ENCODE results near the gene ZNF217.
"Not testable (repeated sequence)": the region's sequence is repeated elsewhere in the genome, so short reads cannot be mapped to it uniquely, and the experiment has no call there.

The ZNF217 gene

DNA sequence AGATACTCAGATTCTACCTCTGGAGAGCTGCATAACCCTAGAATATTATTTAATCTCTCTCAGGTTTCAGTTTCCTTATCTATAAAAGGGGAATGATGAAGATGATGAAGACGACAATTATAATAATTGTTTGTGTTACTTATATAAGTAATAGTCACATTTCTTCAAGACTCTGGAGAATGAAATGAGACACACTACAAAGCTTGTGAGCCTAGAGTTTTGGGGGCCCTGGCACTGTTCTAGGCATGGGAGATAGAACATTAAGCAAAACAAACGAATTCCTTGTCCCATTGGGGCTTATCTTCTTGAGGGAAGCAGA is 5.4 kb upstream of the ZNF217 start:
- in situ Hi-C loops (cut with HindIII; ENCODE audit: low sequenced_read_pairs) = loop anchor here (5.0 kb wide), 1 partner anchor 93 kb away; no protein-coding TSS in a partner anchor

- in situ Hi-C loops (cut with HindIII; ENCODE audit: low sequenced_read_pairs) = loop anchor here (5.0 kb wide), 1 partner anchor 94 kb away; no protein-coding TSS in a partner anchor
Measured at GRCh38 chr20:53598140-53599043, 4.8 kb upstream of the ZNF217 start.

- in situ Hi-C loops (cut with HindIII; ENCODE audit: low sequenced_read_pairs) = loop anchor here (5.0 kb wide), 1 partner anchor 95 kb away; no protein-coding TSS in a partner anchor
Measured at GRCh38 chr20:53597521-53598120, 4.0 kb upstream of the ZNF217 start.

GRCh38 chr20:53597030-53597482 is 3.4 kb upstream of the ZNF217 start:
- in situ Hi-C loops (cut with HindIII; ENCODE audit: low sequenced_read_pairs) = loop anchor here (5.0 kb wide), 1 partner anchor 95 kb away; no protein-coding TSS in a partner anchor

DNA sequence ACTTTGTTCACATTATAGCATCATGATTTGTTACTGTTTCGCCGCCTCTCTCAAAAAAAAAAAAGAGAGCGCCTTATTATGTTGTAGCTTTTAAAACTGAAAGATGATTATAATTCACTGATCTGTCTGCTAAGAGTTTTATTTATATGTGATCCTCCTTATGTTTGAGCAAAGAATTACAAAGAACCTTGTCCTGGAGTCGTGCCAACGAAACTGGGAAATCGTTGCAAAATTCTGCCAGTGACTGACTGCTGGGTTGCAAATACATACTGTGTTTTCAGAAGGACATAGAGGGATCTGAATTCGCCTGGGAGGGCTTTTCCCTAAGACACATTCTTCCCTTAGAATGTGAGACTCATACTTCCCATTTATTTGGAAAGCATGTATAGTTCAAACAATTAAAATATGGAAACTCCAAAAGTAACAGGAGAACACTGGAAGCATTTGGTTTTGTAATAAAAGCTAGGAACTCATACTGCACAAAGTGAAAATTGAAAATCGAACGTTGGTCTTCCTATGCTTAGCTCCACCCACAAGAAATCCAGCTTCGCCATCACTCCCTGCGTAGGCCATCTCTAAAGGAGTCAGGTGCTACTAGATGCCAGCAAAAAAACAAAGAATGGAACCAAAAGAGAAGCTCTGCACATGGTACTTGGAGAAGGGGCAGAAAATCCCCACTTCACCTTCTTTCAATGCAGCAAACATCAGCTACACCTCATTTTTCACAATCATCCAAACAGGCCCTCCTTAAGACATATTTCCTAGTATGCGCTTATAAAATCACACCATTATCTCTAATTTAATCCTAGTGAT is 2.8 kb upstream of the ZNF217 start:
- in situ Hi-C loops (cut with HindIII; ENCODE audit: low sequenced_read_pairs) = loop anchor here (5.0 kb wide), 1 partner anchor 96 kb away; no protein-coding TSS in a partner anchor

GRCh38 chr20:53595742-53596141 is 2.1 kb upstream of the ZNF217 start:
- in situ Hi-C loops (cut with HindIII; ENCODE audit: low sequenced_read_pairs) = loop anchor here (5.0 kb wide), 1 partner anchor 97 kb away; no protein-coding TSS in a partner anchor

GRCh38 chr20:53595018-53595378 is 1.4 kb upstream of the ZNF217 start:
- in situ Hi-C loops (cut with HindIII; ENCODE audit: low sequenced_read_pairs) = loop anchor here (5.0 kb wide), 1 partner anchor 97 kb away; no protein-coding TSS in a partner anchor

GRCh38 chr20:53594068-53595017 is 704 bp upstream of the ZNF217 start:
- in situ Hi-C loops (cut with HindIII; ENCODE audit: low sequenced_read_pairs) = loop anchor here (5.0 kb wide), 1 partner anchor 98 kb away; no protein-coding TSS in a partner anchor

DNA sequence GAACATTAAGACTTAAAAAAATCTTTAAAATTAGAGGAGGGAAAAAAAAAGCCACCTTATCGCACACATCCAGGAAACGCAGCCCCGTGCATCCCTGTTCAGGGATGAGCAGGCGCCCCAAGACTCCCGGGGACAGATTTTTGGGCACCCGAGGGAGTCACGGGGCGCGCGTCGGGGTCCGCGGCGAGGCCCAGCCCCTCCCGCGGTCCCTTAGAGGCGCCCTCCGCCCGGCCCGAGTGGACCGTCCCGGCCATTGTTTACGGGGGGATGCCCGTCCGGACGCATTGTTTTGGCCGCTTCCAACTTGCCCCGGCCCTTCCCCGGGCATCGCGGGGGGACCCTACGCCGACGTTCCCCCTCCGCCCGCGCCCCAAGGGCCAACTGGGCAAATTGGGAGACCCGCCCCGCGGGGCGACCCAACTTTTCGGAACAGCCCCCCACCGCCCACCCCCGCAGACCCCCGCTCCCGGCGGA is 610 bp downstream of the ZNF217 start:
- in situ Hi-C loops (cut with HindIII; ENCODE audit: low sequenced_read_pairs) = no loop called here

- in situ Hi-C loops (cut with HindIII; ENCODE audit: low sequenced_read_pairs) = not testable (repeated sequence)
Measured at GRCh38 chr20:53592454-53592991, 1.1 kb downstream of the ZNF217 start.

DNA sequence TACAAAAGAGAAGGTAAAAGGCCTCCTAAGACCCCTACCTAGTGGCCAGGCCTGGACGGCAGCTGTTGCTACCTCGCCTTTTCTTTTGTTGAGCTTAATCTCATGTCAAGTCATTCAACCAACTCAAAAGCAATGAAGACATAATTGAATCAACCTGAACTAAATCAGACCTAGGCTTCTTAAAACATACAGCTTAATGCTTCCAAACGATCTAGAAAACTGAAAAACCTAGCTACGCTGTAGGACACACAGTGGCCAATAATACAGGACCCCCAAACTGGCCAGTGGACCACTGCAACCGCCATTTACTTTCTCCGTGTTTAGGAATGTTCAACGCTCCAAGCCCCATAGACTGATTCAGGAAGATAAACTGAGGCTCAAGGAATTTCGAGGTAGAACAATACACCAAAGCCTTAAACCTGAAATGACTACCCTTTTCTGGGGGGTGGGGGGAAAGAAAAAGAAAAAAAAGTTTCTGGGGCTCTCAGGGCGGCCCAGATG is 1.6 kb downstream of the ZNF217 start:
- in situ Hi-C loops (cut with HindIII; ENCODE audit: low sequenced_read_pairs) = not testable (repeated sequence)

DNA sequence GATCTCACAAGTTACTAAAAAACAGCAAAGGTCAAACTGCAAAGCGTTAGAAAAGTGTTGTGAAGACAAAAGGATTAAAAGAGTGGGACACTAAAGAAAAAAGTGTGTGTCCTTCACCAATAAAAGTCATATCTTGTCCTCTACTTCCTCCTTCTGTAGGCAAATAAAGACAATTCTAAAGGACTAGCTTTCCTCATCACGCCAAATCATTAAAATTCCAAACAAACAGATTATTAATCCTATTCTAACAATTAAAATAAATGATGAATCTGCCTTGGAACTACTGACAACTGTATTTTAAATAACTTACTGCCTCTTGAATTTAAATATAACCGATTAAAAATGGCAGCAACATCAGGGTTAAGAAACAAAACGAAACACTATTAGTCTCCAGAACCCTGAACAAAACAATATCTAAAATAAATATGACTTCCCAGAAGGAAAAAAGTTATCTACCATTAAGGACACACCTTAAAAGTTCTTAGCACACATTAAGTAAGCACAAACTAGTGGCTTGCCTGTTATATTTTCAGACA is 2.4 kb downstream of the ZNF217 start:
- in situ Hi-C loops (cut with HindIII; ENCODE audit: low sequenced_read_pairs) = not testable (repeated sequence)

- in situ Hi-C loops (cut with HindIII; ENCODE audit: low sequenced_read_pairs) = not testable (repeated sequence)
Measured at GRCh38 chr20:53590608-53591007, 3.0 kb downstream of the ZNF217 start.

- in situ Hi-C loops (cut with HindIII; ENCODE audit: low sequenced_read_pairs) = not testable (repeated sequence)
Measured at GRCh38 chr20:53590122-53590521, 3.5 kb downstream of the ZNF217 start.

DNA sequence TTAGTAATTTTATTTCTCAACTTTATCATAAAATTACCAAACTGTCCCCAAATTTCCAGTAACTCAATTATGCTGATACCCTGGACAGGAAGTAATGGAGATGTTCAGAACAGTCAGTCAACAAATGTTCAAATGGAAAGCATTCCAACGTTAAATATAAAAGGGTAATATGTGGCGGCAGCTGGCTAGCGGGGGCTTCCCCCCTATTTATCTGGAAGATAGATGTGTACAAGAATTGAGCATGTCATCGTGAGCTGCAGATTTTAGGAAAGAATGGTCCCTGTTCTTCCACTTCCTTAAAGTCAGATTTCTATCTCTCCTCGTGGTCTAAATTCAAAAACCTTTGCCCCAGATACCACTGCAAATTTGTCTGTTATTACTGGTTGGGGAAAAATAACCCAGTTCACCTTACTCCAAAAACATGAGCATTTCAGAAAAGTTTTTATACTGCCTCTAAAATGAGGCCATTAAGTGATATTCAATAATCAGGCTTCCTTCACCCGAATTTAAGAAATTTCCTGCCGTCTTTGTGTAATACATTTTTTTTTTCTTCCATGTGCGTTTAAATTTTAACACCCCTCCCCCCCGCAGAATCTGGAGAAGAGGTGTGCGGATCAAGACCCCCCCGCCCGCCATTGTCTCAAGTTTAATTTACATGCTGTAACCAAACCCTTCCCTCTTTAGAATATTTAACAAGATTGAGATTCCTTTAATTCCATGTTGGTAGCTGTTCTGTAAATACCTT is 4.1 kb downstream of the ZNF217 start:
- in situ Hi-C loops (cut with HindIII; ENCODE audit: low sequenced_read_pairs) = not testable (repeated sequence)

GRCh38 chr20:53587157-53587703 is 6.4 kb downstream of the ZNF217 start:
- in situ Hi-C loops (cut with HindIII; ENCODE audit: low sequenced_read_pairs) = not testable (repeated sequence)

DNA sequence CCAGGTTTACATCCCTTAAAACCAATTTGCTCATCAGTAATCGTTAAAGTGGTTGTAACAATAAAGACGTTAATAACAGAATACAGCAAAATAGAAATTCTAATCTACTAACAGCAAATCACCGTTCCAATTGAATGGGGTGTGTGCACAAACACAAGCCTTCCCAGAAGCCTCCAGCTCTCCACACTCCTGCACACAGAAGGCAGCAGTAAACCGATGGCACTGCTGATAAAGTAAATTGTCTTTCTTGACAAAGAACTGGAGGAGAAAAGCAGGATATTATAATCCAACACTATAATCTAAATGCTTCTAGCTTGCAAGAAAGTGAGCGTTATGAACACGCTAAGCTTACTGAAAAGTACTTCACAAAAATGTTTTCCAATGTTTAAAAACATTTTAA is 7.0 kb downstream of the ZNF217 start:
- in situ Hi-C loops (cut with HindIII; ENCODE audit: low sequenced_read_pairs) = no loop called here

DNA sequence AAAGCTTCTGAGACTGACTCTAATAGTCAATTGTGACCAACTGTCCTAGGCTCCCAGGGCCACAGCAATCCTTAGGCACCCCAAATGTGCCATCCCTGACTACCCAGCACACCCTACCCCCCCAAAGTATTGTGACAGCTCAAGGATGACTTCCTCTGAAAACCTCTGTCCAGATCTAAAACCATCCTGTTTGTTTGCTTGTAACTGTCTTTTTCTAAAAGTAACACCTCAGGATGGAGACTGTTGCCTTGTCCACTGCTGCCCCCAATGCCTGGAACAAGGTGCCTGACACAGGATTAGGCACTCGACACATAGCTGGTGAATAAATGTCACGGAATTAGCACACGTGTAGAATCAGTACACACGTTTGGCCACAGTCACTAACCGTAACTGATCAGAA is 7.7 kb downstream of the ZNF217 start:
- in situ Hi-C loops (cut with HindIII; ENCODE audit: low sequenced_read_pairs) = not testable (repeated sequence)
